SU-DHL-6 (cell line): ENCODE measurements around the gene TMCO4.

Experiments used
- H2AFZ ChIP-seq: fragments of 200-600 bp; sonication (generic); 2 replicates; pipeline ENCODE4 v1.6.1; 2014; ENCODE audit warnings: low read depth, mild to moderate bottlenecking, moderate library complexity, mixed read lengths, antibody characterized with exemption, low read length; ENCODE audit not compliant: severe bottlenecking
- H3F3A ChIP-seq: fragments of 200-600 bp; shearing (Covaris generic); 2 replicates; pipeline ENCODE4 v1.6.0; 2016; ENCODE audit warnings: antibody characterized with exemption, mild to moderate bottlenecking; ENCODE audit not compliant: insufficient read depth
- H3K27ac ChIP-seq: fragments of 200-600 bp; sonication (generic); 2 replicates; pipeline ENCODE4 v1.5.1; 2016; ENCODE audit warnings: low read depth, mild to moderate bottlenecking, low read length, moderate library complexity, mixed read lengths
- H3K27me3 ChIP-seq: fragments of 200-600 bp; sonication (generic), shearing (Covaris generic); 2 replicates; pipeline ENCODE4 v1.6.0; 2014; ENCODE audit warnings: mild to moderate bottlenecking, low read length
- H3K36me3 ChIP-seq: fragments of 200-600 bp; sonication (generic); 2 replicates; pipeline ENCODE4 v1.6.1; 2014; ENCODE audit warnings: mild to moderate bottlenecking, low read length, mixed read lengths
- H3K4me2 ChIP-seq: fragments of 300-600, 200-600 bp; shearing (Covaris generic), sonication (generic); 2 replicates; pipeline ENCODE4 v1.6.0; 2014; ENCODE audit warnings: low read length, low read depth, mild to moderate bottlenecking; ENCODE audit not compliant: poor library complexity, severe bottlenecking
- H3K4me3 ChIP-seq: fragments of 200-600 bp; sonication (generic); 2 replicates; pipeline ENCODE4 v1.5.1; 2014; ENCODE audit warnings: antibody characterized with exemption, low read length, mild to moderate bottlenecking, mixed read lengths; ENCODE audit not compliant: insufficient read depth, poor library complexity, severe bottlenecking
- H3K79me2 ChIP-seq: fragments of 200-600 bp; sonication (generic); 2 replicates; pipeline ENCODE4 v1.6.1; 2014; ENCODE audit warnings: mild to moderate bottlenecking, low read length, moderate library complexity; ENCODE audit not compliant: insufficient read depth
- H3K9ac ChIP-seq: fragments of 200-600 bp; sonication (generic); 2 replicates; pipeline ENCODE4 v1.7.0; 2014; ENCODE audit warnings: mild to moderate bottlenecking, low read length
- H3K9me2 ChIP-seq: fragments of 200-600 bp; sonication (generic); replicated peaks from 2 replicates; pipeline ENCODE4 v1.6.1; 2014; ENCODE audit warnings: low read length; ENCODE audit not compliant: insufficient read depth
- H3K9me3 ChIP-seq: fragments of 200-600 bp; sonication (generic); 2 replicates; pipeline ENCODE4 v1.6.1; 2014; ENCODE audit warnings: low read length, mixed read lengths; ENCODE audit not compliant: insufficient read depth
- H4K20me1 ChIP-seq: fragments of 200-600 bp; sonication (generic); 2 replicates; pipeline ENCODE4 v1.6.1; 2014; ENCODE audit warnings: low read depth, mild to moderate bottlenecking, antibody characterized with exemption, low read length, moderate library complexity, mixed read lengths
- EZH2phosphoT487 ChIP-seq: fragments of 200-600 bp; sonication (generic), shearing (Covaris generic); conservative IDR thresholded peaks from 2 replicates; pipeline ENCODE4 v1.6.1; 2018; ENCODE audit warnings: mild to moderate bottlenecking, antibody characterized with exemption, low read length, moderate library complexity, mixed read lengths
- TF ChIP-seq, protein P1 (sequence below): fragments of 200-600 bp; sonication (generic); IDR thresholded peaks from one replicate; pipeline ENCODE4 v1.5.1; 2017; ENCODE audit warnings: antibody characterized with exemption, mild to moderate bottlenecking, low read length, moderate library complexity; ENCODE audit not compliant: insufficient read depth, poor library complexity, severe bottlenecking

Gene TMCO4

GRCh38 chr1:19845555-19845954 is 45.8 kb upstream of the TMCO4 start:
- Histone ChIP-seq H3K9me3 (no peaks in the 10 kb centered on the region), H3K36me3 (no peaks in the 10 kb centered on the region), H2AFZ (no peak overlapping the region), H3K27ac (no peak overlapping the region), H4K20me1 (no peaks in the 10 kb centered on the region), H3K79me2 (no peaks in the 10 kb centered on the region), H3K4me2 (no peak overlapping the region), H3K4me3 (no peak overlapping the region), H3F3A (no peaks in the 10 kb centered on the region), H3K9ac (no peak overlapping the region), H3K27me3 (no peaks in the 10 kb centered on the region), H3K9me2 (no peaks in the 10 kb centered on the region)
- no peak for TF ChIP-seq EZH2phosphoT487
- TF ChIP-seq, protein P1, sequence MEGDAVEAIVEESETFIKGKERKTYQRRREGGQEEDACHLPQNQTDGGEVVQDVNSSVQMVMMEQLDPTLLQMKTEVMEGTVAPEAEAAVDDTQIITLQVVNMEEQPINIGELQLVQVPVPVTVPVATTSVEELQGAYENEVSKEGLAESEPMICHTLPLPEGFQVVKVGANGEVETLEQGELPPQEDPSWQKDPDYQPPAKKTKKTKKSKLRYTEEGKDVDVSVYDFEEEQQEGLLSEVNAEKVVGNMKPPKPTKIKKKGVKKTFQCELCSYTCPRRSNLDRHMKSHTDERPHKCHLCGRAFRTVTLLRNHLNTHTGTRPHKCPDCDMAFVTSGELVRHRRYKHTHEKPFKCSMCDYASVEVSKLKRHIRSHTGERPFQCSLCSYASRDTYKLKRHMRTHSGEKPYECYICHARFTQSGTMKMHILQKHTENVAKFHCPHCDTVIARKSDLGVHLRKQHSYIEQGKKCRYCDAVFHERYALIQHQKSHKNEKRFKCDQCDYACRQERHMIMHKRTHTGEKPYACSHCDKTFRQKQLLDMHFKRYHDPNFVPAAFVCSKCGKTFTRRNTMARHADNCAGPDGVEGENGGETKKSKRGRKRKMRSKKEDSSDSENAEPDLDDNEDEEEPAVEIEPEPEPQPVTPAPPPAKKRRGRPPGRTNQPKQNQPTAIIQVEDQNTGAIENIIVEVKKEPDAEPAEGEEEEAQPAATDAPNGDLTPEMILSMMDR: no peak

- no peaks in the 10 kb centered on the region for H3K9me2 ChIP-seq
- H3K27me3 ChIP-seq: no peaks in the 10 kb centered on the region
- H2AFZ ChIP-seq: no peak overlapping the region
- no peaks in the 10 kb centered on the region for H3K79me2 ChIP-seq
- H3K9me3 ChIP-seq: no peaks in the 10 kb centered on the region
- H3K4me3 ChIP-seq: no peak overlapping the region
- H3K4me2 ChIP-seq: no peak overlapping the region
- no peaks in the 10 kb centered on the region for H3K36me3 ChIP-seq
- H3F3A ChIP-seq: no peaks in the 10 kb centered on the region
- H3K9ac ChIP-seq: no peak overlapping the region
- H3K27ac ChIP-seq: no peak overlapping the region
- H4K20me1 ChIP-seq: no peaks in the 10 kb centered on the region
- no peak for TF ChIP-seq EZH2phosphoT487
- TF ChIP-seq, protein P1: no peak
These were observed 45.2 kb upstream of the TMCO4 start for GRCh38 chr1:19844731-19845495.

DNA sequence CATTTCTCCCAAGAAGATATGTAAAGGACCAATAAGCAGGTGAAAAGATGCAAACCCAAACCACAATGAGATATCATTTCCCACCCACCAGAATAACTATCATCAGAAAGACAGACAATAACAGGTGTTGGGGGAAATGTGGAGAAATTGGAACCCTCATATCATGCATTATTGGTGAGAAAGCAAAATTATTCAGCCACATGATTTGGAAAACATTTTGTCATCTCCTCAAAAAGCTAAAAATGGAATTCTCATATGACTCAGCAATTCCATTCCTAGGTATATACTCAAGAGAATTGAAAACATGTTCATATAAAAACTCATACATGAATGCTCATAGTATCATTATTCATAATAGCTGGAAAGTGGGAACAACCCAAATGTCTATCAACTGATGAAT is 40.5 kb upstream of the TMCO4 start:
- no peak for TF ChIP-seq EZH2phosphoT487
- TF ChIP-seq, protein P1: no peak
- Histone ChIP-seq H3K27me3 (no peaks in the 10 kb centered on the region), H3K9me3 (no peaks in the 10 kb centered on the region), H3K79me2 (no peaks in the 10 kb centered on the region), H3K36me3 (no peaks in the 10 kb centered on the region), H3K4me2 (no peak overlapping the region), H4K20me1 (no peaks in the 10 kb centered on the region), H3K9me2 (no peaks in the 10 kb centered on the region), H3K4me3 (no peak overlapping the region), H2AFZ (no peak overlapping the region), H3K27ac (no peak overlapping the region), H3F3A (no peaks in the 10 kb centered on the region), H3K9ac (no peak overlapping the region)
